ENCODE measurements around the gene FCN3. TPM values are rescaled to one million over a fixed set of nuclear protein-coding genes. Genes with fewer than 3 reads are reported as not detected.

The FCN3 gene
- total and polyA plus RNA-seq, 7 donors: 3.4 to 34.6 (median 12.9) TPM

GRCh38 chr1:27331426-27331825, 43.2 kb downstream of the FCN3 start:
- Histone ChIP-seq H3K4me1 (peaks cover 15% of the 10 kb centered on the region), H3K27me3 (ENCODE audit: insufficient read depth in 3 of 3, low read length in 2 of 3) (no peaks in the 10 kb centered on the region), H3K36me3 (ENCODE audit: insufficient read depth in 1 of 2, low read depth in 1 of 2) (peaks cover 6 to 69% of the 10 kb centered on the region in 2 donors), H3K27ac (no peak overlapping the region), H3K4me3 (no peak overlapping the region), H3K9me3 (no peaks in the 10 kb centered on the region)
- TF ChIP-seq, protein P1, sequence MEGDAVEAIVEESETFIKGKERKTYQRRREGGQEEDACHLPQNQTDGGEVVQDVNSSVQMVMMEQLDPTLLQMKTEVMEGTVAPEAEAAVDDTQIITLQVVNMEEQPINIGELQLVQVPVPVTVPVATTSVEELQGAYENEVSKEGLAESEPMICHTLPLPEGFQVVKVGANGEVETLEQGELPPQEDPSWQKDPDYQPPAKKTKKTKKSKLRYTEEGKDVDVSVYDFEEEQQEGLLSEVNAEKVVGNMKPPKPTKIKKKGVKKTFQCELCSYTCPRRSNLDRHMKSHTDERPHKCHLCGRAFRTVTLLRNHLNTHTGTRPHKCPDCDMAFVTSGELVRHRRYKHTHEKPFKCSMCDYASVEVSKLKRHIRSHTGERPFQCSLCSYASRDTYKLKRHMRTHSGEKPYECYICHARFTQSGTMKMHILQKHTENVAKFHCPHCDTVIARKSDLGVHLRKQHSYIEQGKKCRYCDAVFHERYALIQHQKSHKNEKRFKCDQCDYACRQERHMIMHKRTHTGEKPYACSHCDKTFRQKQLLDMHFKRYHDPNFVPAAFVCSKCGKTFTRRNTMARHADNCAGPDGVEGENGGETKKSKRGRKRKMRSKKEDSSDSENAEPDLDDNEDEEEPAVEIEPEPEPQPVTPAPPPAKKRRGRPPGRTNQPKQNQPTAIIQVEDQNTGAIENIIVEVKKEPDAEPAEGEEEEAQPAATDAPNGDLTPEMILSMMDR (IDR thresholded peaks at IDR 0.05): no peak
- ATAC-seq: no peak
- no peak for DNase-seq
- intact Hi-C loops (cut with DNase I): no loop called here
- 86 to 90% (median 87%) methylated on average over 3 of the region's 3 CpGs for WGBS, 3 donors

GRCh38 chr1:27330786-27331185, 43.8 kb downstream of the FCN3 start:
- intact Hi-C loops (cut with DNase I): no loop called here
- Histone ChIP-seq H3K4me1 (peaks cover 22% of the 10 kb centered on the region), H3K27ac (no peak overlapping the region), H3K9me3 (no peaks in the 10 kb centered on the region), H3K27me3 (ENCODE audit: insufficient read depth in 3 of 3, low read length in 2 of 3) (no peaks in the 10 kb centered on the region), H3K4me3 (no peak overlapping the region), H3K36me3 (ENCODE audit: insufficient read depth in 1 of 2, low read depth in 1 of 2) (peaks cover 0 to 69% of the 10 kb centered on the region in 2 donors)
- WGBS, 3 donors: 79 to 84% (median 81%) methylated on average over 8 of the region's 8 CpGs
- DNase-seq: no peak
- no peak for ATAC-seq
- TF ChIP-seq, protein P1 (IDR thresholded peaks at IDR 0.05): no peak

GRCh38 chr1:27327964-27328363, 46.7 kb downstream of the FCN3 start:
- ATAC-seq: no peak
- no peak for DNase-seq
- Histone ChIP-seq H3K36me3 (ENCODE audit: insufficient read depth in 1 of 2, low read depth in 1 of 2) (peaks cover 2 to 56% of the 10 kb centered on the region in 2 donors), H3K4me3 (no peak overlapping the region), H3K27ac (no peak overlapping the region), H3K9me3 (no peaks in the 10 kb centered on the region), H3K4me1 (peaks cover 33% of the 10 kb centered on the region), H3K27me3 (ENCODE audit: insufficient read depth in 3 of 3, low read length in 2 of 3) (no peaks in the 10 kb centered on the region)
- 79 to 88% (median 85%) methylated on average over 5 of the region's 5 CpGs for WGBS, 3 donors
- TF ChIP-seq, protein P1 (IDR thresholded peaks at IDR 0.05): no peak
- intact Hi-C loops (cut with DNase I): loop anchor here in 1 of 2 donors (5.0 kb wide), 1 partner anchor 34 kb away; no protein-coding TSS in a partner anchor

GRCh38 chr1:27325286-27325685, 49.3 kb downstream of the FCN3 start:
- H3K9me3 ChIP-seq: no peaks in the 10 kb centered on the region
- H3K4me1 ChIP-seq: peaks cover 38% of the 10 kb centered on the region
- H3K36me3 ChIP-seq (ENCODE audit: insufficient read depth in 1 of 2, low read depth in 1 of 2): peaks cover 2 to 31% of the 10 kb centered on the region in 2 donors
- 85 to 88% (median 85%) methylated on average over 15 of the region's 15 CpGs for WGBS, 3 donors
- ATAC-seq (no peak), DNase-seq (no peak)
- no peak overlapping the region for H3K4me3 ChIP-seq
- no peak overlapping the region for H3K27ac ChIP-seq
- intact Hi-C loops (cut with DNase I): loop anchor here in 1 of 2 donors (5.0 kb wide), 1 partner anchor 37 kb away; no protein-coding TSS in a partner anchor
- TF ChIP-seq, protein P1 (IDR thresholded peaks at IDR 0.05): no peak
- H3K27me3 ChIP-seq (ENCODE audit: insufficient read depth in 3 of 3, low read length in 2 of 3): no peaks in the 10 kb centered on the region
